ENCODE data around the gene POLG2. TPM values are rescaled to one million over a fixed set of nuclear protein-coding genes. Genes with fewer than 3 reads are reported as not detected.

POLG2 gene
- total RNA-seq (10 to 100 TPM; 12.8 to 20.6 TPM), polyA plus RNA-seq (10 to 100 TPM; 10.0 to 19.2 TPM)
- long read RNA-seq, donor 1, transcript POLG2-201 (8 exons, 1,564 nt), result major isoform, 6 of 18 reads
- long read RNA-seq, donor 1, partial matches to known transcripts, result 2 of 18 reads
- long read RNA-seq, donor 1, other reads (novel, unspliced or antisense), result 7 of 18 reads
- long read RNA-seq, donor 2, partial matches to known transcripts, result 2 of 11 reads
- long read RNA-seq, donor 2, other reads (novel, unspliced or antisense), result 8 of 11 reads

- ATAC-seq (ENCODE audit: low FRiP score) (peak; percentile 95), DNase-seq (peak; percentile 96 to 98)
- 0 to 1% methylated on average over 49 to 50 of the region's 50 CpGs for WGBS, 2 donors
- intact Hi-C loops (cut with DNase I), result no loop called here
- Histone ChIP-seq H3K4me1 (ENCODE audit: control insufficient read depth in 1 of 2, insufficient read depth in 2 of 2, low read length in 2 of 2) (no peaks in the 10 kb centered on the region), H3K27ac (ENCODE audit: low read depth in 1 of 2, low read length in 2 of 2) (peak within 1 kb of the TSS in 1 of 2 donors; percentile 70), H3K9me3 (ENCODE audit: control insufficient read depth, low read length) (no peaks in the 10 kb centered on the region), H3K4me3 (ENCODE audit: low read length in 2 of 2) (peak within 1 kb of the TSS; percentile 43 to 71), H3K36me3 (ENCODE audit: control insufficient read depth in 1 of 2, insufficient read depth in 2 of 2, low read length in 1 of 2) (peaks cover 8 to 10% of the 10 kb centered on the region in 2 donors), H3K27me3 (ENCODE audit: control insufficient read depth in 1 of 2, insufficient read depth in 2 of 2, low read length in 1 of 2) (no peaks in the 10 kb centered on the region)
Observed at GRCh38 chr17:64496786-64497564, at the start of gene POLG2. POLG2 (minus strand) TSS chr17:64497054; CDS start chr17:64496968, 86 bp downstream.

- H3K27ac ChIP-seq (ENCODE audit: low read depth in 1 of 2, low read length in 2 of 2), result no peak overlapping the region
- no peak for ATAC-seq (ENCODE audit: low FRiP score)
- DNase-seq, result no peak
- H3K9me3 ChIP-seq (ENCODE audit: control insufficient read depth, low read length), result no peaks in the 10 kb centered on the region
- intact Hi-C loops (cut with DNase I), result no loop called here
- H3K27me3 ChIP-seq (ENCODE audit: control insufficient read depth in 1 of 2, insufficient read depth in 2 of 2, low read length in 1 of 2), result no peaks in the 10 kb centered on the region
- no peak overlapping the region for H3K4me3 ChIP-seq (ENCODE audit: low read length in 2 of 2)
- H3K4me1 ChIP-seq (ENCODE audit: control insufficient read depth in 1 of 2, insufficient read depth in 2 of 2, low read length in 2 of 2), result no peaks in the 10 kb centered on the region
- 86 to 88% methylated on average over 2 of the region's 2 CpGs for WGBS, 2 donors
- H3K36me3 ChIP-seq (ENCODE audit: control insufficient read depth in 1 of 2, insufficient read depth in 2 of 2, low read length in 1 of 2), result peaks cover 0 to 4% of the 10 kb centered on the region in 2 donors
Observed at GRCh38 chr17:64544742-64545141, 47.9 kb upstream of the POLG2 start.

GRCh38 chr17:64540118-64540776, 43.4 kb upstream of the POLG2 start:
- intact Hi-C loops (cut with DNase I), result no loop called here
- 91 to 97% methylated on average over 5 of the region's 5 CpGs for WGBS, 2 donors
- no peak for DNase-seq
- no peak overlapping the region for H3K27ac ChIP-seq (ENCODE audit: low read depth in 1 of 2, low read length in 2 of 2)
- no peaks in the 10 kb centered on the region for H3K27me3 ChIP-seq (ENCODE audit: control insufficient read depth in 1 of 2, insufficient read depth in 2 of 2, low read length in 1 of 2)
- ATAC-seq (ENCODE audit: low FRiP score), result no peak
- peaks cover 0 to 13% of the 10 kb centered on the region in 2 donors for H3K36me3 ChIP-seq (ENCODE audit: control insufficient read depth in 1 of 2, insufficient read depth in 2 of 2, low read length in 1 of 2)
- H3K9me3 ChIP-seq (ENCODE audit: control insufficient read depth, low read length), result no peaks in the 10 kb centered on the region
- no peak overlapping the region for H3K4me3 ChIP-seq (ENCODE audit: low read length in 2 of 2)
- no peaks in the 10 kb centered on the region for H3K4me1 ChIP-seq (ENCODE audit: control insufficient read depth in 1 of 2, insufficient read depth in 2 of 2, low read length in 2 of 2)

GRCh38 chr17:64538508-64539130, 41.8 kb upstream of the POLG2 start:
- Histone ChIP-seq H3K36me3 (ENCODE audit: control insufficient read depth in 1 of 2, insufficient read depth in 2 of 2, low read length in 1 of 2) (peaks cover 4 to 21% of the 10 kb centered on the region in 2 donors), H3K4me3 (ENCODE audit: low read length in 2 of 2) (no peak overlapping the region), H3K9me3 (ENCODE audit: control insufficient read depth, low read length) (no peaks in the 10 kb centered on the region), H3K27ac (ENCODE audit: low read depth in 1 of 2, low read length in 2 of 2) (no peak overlapping the region), H3K4me1 (ENCODE audit: control insufficient read depth in 1 of 2, insufficient read depth in 2 of 2, low read length in 2 of 2) (no peaks in the 10 kb centered on the region), H3K27me3 (ENCODE audit: control insufficient read depth in 1 of 2, insufficient read depth in 2 of 2, low read length in 1 of 2) (no peaks in the 10 kb centered on the region)
- ATAC-seq (ENCODE audit: low FRiP score) (no peak), DNase-seq (no peak)
- WGBS, 2 donors, result 88 to 89% methylated on average over 7 of the region's 7 CpGs
- intact Hi-C loops (cut with DNase I), result no loop called here

- WGBS, 2 donors, result 83 to 87% methylated on average over 5 of the region's 5 CpGs
- Histone ChIP-seq H3K4me1 (ENCODE audit: control insufficient read depth in 1 of 2, insufficient read depth in 2 of 2, low read length in 2 of 2) (no peaks in the 10 kb centered on the region), H3K36me3 (ENCODE audit: control insufficient read depth in 1 of 2, insufficient read depth in 2 of 2, low read length in 1 of 2) (peaks cover 4 to 21% of the 10 kb centered on the region in 2 donors), H3K9me3 (ENCODE audit: control insufficient read depth, low read length) (no peaks in the 10 kb centered on the region), H3K4me3 (ENCODE audit: low read length in 2 of 2) (no peak overlapping the region), H3K27me3 (ENCODE audit: control insufficient read depth in 1 of 2, insufficient read depth in 2 of 2, low read length in 1 of 2) (no peaks in the 10 kb centered on the region), H3K27ac (ENCODE audit: low read depth in 1 of 2, low read length in 2 of 2) (no peak overlapping the region)
- no peak for ATAC-seq (ENCODE audit: low FRiP score)
- no peak for DNase-seq
- intact Hi-C loops (cut with DNase I), result no loop called here
Observed at GRCh38 chr17:64537488-64537887, 40.6 kb upstream of the POLG2 start.

GRCh38 chr17:64536913-64537312, 40.1 kb upstream of the POLG2 start:
- Histone ChIP-seq H3K4me1 (ENCODE audit: control insufficient read depth in 1 of 2, insufficient read depth in 2 of 2, low read length in 2 of 2) (no peaks in the 10 kb centered on the region), H3K27ac (ENCODE audit: low read depth in 1 of 2, low read length in 2 of 2) (no peak overlapping the region), H3K27me3 (ENCODE audit: control insufficient read depth in 1 of 2, insufficient read depth in 2 of 2, low read length in 1 of 2) (no peaks in the 10 kb centered on the region), H3K4me3 (ENCODE audit: low read length in 2 of 2) (no peak overlapping the region), H3K36me3 (ENCODE audit: control insufficient read depth in 1 of 2, insufficient read depth in 2 of 2, low read length in 1 of 2) (peaks cover 8 to 23% of the 10 kb centered on the region in 2 donors), H3K9me3 (ENCODE audit: control insufficient read depth, low read length) (no peaks in the 10 kb centered on the region)
- WGBS, 2 donors, result 74 to 79% methylated on average over 2 of the region's 2 CpGs
- intact Hi-C loops (cut with DNase I), result no loop called here
- ATAC-seq (ENCODE audit: low FRiP score) (no peak), DNase-seq (no peak)

- ATAC-seq (ENCODE audit: low FRiP score) (no peak), DNase-seq (no peak)
- Histone ChIP-seq H3K4me3 (ENCODE audit: low read length in 2 of 2) (no peak overlapping the region), H3K9me3 (ENCODE audit: control insufficient read depth, low read length) (no peaks in the 10 kb centered on the region), H3K27ac (ENCODE audit: low read depth in 1 of 2, low read length in 2 of 2) (no peak overlapping the region), H3K27me3 (ENCODE audit: control insufficient read depth in 1 of 2, insufficient read depth in 2 of 2, low read length in 1 of 2) (no peaks in the 10 kb centered on the region), H3K36me3 (ENCODE audit: control insufficient read depth in 1 of 2, insufficient read depth in 2 of 2, low read length in 1 of 2) (peaks cover 13 to 25% of the 10 kb centered on the region in 2 donors), H3K4me1 (ENCODE audit: control insufficient read depth in 1 of 2, insufficient read depth in 2 of 2, low read length in 2 of 2) (no peaks in the 10 kb centered on the region)
- WGBS, 2 donors, result 72 to 79% methylated on average over 6 of the region's 6 CpGs
- intact Hi-C loops (cut with DNase I), result no loop called here
Observed at GRCh38 chr17:64535357-64535756, 38.5 kb upstream of the POLG2 start.

- H3K36me3 ChIP-seq (ENCODE audit: control insufficient read depth in 1 of 2, insufficient read depth in 2 of 2, low read length in 1 of 2), result peaks cover 13 to 24% of the 10 kb centered on the region in 2 donors
- no peak for ATAC-seq (ENCODE audit: low FRiP score)
- DNase-seq, result no peak
- no peaks in the 10 kb centered on the region for H3K4me1 ChIP-seq (ENCODE audit: control insufficient read depth in 1 of 2, insufficient read depth in 2 of 2, low read length in 2 of 2)
- no peak overlapping the region for H3K4me3 ChIP-seq (ENCODE audit: low read length in 2 of 2)
- no peaks in the 10 kb centered on the region for H3K27me3 ChIP-seq (ENCODE audit: control insufficient read depth in 1 of 2, insufficient read depth in 2 of 2, low read length in 1 of 2)
- peak overlapping the region in 1 of 2 donors; percentile 29 for H3K27ac ChIP-seq (ENCODE audit: low read depth in 1 of 2, low read length in 2 of 2)
- intact Hi-C loops (cut with DNase I), result no loop called here
- no peaks in the 10 kb centered on the region for H3K9me3 ChIP-seq (ENCODE audit: control insufficient read depth, low read length)
- WGBS, 2 donors, result 73 to 75% methylated on average over 3 of the region's 3 CpGs
Observed at GRCh38 chr17:64534187-64534586, 37.3 kb upstream of the POLG2 start.

Data from aorta (tissue), 5 donors.